22Rv1 (cell line): ENCODE measurements around the gene ERFL.

Experiments used
- H3K27ac ChIP-seq: fragments of 450-650 bp; 2 replicates; pipeline ENCODE4 v1.5.1; 2017
- ZFX ChIP-seq: fragments of 450-650 bp; IDR thresholded peaks from 2 replicates; pipeline ENCODE4 v1.6.1; 2017; ENCODE audit warnings: antibody characterized with exemption, borderline replicate concordance
- TF ChIP-seq, protein P1 (sequence below): fragments of 450-650 bp; IDR thresholded peaks from 2 replicates; pipeline ENCODE4 v1.5.1; 2017; ENCODE audit warnings: mild to moderate bottlenecking

The ERFL gene

GRCh38 chr19:41956621-41957020, 28.4 kb upstream of the ERFL start:
- TF ChIP-seq, protein P1, sequence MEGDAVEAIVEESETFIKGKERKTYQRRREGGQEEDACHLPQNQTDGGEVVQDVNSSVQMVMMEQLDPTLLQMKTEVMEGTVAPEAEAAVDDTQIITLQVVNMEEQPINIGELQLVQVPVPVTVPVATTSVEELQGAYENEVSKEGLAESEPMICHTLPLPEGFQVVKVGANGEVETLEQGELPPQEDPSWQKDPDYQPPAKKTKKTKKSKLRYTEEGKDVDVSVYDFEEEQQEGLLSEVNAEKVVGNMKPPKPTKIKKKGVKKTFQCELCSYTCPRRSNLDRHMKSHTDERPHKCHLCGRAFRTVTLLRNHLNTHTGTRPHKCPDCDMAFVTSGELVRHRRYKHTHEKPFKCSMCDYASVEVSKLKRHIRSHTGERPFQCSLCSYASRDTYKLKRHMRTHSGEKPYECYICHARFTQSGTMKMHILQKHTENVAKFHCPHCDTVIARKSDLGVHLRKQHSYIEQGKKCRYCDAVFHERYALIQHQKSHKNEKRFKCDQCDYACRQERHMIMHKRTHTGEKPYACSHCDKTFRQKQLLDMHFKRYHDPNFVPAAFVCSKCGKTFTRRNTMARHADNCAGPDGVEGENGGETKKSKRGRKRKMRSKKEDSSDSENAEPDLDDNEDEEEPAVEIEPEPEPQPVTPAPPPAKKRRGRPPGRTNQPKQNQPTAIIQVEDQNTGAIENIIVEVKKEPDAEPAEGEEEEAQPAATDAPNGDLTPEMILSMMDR: no peak
- no peak for TF ChIP-seq ZFX
- no peak overlapping the region for H3K27ac ChIP-seq

- no peak for TF ChIP-seq ZFX
- TF ChIP-seq, protein P1: no peak
- no peak overlapping the region for H3K27ac ChIP-seq
These were observed 27.3 kb upstream of the ERFL start for GRCh38 chr19:41955521-41955920.

DNA sequence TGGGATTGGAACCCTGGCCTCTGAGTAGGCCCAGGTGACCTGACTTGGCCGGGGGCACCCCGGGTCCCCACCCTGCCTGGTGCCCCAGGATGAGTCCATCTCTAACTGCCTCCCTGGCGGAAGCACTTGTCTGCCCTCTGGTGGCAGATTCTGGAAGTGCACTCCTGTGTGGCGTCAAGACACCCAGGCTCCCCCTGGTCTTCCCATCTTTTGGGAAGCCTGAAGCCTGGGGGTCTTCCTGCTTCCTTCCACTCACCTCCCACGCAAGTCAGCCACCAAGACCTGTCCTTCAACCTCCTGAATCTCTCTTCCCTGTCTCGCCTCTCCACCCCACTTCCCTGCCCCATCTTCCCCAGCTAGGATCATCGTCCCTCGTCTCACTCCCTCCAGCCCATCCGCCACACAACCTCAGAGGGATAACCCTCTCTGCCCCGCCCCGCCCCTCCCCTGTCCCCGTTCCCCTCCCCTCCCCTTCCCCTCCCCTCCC, 23.5 kb upstream of the ERFL start:
- H3K27ac ChIP-seq: no peak overlapping the region
- TF ChIP-seq ZFX: no peak
- TF ChIP-seq, protein P1: peak; percentile 96

DNA sequence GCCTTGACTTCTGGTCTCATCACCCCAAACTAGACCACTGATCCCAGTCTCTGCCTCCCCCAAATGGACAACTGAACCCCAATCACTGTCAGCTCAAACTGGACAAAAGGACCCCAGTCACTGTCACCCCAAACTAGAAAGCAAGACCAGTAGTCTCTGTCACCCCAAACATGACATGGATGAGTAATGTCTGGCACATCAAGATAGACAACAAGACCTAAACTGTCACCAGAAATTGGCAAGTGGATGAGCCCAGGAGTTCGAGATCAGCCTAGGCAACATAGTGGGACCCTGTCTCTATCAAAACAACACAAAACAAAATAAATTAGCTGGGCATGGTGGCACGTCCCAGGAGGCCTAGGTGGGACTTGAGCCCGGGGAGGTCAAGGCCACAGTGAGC, 18.8 kb upstream of the ERFL start:
- H3K27ac ChIP-seq: no peak overlapping the region
- TF ChIP-seq, protein P1: no peak
- TF ChIP-seq ZFX: no peak

DNA sequence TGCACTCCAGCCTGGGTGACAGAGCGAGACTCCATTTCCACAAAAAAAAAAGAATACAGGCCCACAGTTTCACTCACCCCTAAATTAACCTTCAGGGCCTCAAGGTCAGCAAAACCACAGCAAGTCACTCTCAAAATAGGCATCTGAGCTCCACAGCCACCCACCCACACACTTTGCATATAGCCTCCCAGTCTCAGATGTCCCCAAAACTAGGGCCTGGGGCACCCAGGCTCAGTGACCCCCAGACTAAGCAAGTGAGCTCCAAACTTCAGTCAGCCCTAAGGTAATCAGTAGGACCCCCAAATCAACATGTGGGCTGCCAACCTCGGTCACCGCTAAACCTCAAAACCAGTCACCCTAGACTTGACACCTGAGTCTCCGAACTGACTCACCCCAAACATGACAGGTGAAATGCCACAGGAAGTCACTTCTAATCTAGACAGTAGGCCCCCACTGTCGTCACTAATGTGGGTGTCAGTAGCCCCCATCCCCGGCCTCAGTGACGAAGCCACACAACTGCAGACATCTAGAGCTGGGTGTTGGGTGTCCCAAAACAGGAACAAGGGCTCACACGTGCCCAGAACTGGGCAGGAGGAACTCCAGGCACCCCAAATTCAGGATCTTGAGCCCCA, 17.0 kb upstream of the ERFL start:
- H3K27ac ChIP-seq: no peak overlapping the region
- TF ChIP-seq ZFX: no peak
- TF ChIP-seq, protein P1: no peak

GRCh38 chr19:41944336-41944735, 16.1 kb upstream of the ERFL start:
- no peak overlapping the region for H3K27ac ChIP-seq
- TF ChIP-seq, protein P1: no peak
- no peak for TF ChIP-seq ZFX

GRCh38 chr19:41941410-41942202, 13.4 kb upstream of the ERFL start:
- TF ChIP-seq ZFX: no peak
- TF ChIP-seq, protein P1: no peak
- H3K27ac ChIP-seq: no peak overlapping the region
